HG02852 (cell line): ENCODE data around the gene TRIO.
A peak's percentile ranks its signal among the peaks of the same experiment; 100 is the strongest.

Source experiments
- ATAC-seq: cut with Tn5 transposase; IDR thresholded peaks from one replicate; pipeline ENCODE4 v1.9.1; 2021; ENCODE audit warnings: mild to moderate bottlenecking, moderate library complexity; ENCODE audit not compliant: unreplicated experiment

Gene TRIO

DNA sequence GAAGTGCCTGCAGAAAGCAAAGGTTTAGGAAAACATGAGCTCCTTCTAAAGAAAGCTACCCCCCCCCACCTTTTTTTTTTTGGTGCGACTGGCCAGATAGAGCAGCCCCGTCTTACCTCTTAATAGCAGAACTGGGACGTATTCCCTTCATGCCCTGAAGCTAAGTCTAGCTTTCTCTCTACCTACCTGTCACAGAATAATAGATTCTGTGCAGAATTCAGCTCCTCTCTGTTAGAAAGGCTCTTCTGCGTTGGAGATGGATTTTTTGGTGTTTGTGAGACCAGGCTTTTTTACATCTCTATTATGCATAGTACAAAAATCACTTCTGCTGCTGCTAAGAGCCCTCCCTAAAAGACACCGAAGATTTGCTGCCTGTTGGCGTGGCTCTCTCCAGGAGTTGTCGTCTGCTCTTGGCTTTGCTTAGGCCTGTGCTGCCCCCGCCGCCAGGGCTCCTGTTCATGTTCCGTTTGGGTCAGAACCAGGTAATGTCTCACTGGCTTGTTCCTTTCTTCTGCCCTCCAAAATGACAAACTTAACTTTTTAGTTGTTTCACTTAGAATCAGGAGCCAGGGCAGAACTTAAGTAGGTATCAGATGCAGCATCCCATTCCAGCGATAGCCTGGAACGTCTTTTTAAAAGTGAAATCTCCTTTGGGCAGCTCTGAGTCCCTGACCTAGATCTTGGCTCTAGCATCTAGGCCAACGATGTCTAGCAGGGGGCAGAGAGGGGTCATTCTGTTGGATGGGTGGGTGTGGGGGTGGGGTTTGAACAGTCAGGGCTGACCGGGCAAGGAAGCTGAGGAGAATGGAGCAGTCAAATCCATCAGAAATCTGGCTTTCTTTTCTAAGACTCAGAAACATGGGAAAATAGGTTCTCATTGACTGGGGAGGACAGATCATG lies 2.5 kb downstream of the TRIO start:
- no peak for ATAC-seq

DNA sequence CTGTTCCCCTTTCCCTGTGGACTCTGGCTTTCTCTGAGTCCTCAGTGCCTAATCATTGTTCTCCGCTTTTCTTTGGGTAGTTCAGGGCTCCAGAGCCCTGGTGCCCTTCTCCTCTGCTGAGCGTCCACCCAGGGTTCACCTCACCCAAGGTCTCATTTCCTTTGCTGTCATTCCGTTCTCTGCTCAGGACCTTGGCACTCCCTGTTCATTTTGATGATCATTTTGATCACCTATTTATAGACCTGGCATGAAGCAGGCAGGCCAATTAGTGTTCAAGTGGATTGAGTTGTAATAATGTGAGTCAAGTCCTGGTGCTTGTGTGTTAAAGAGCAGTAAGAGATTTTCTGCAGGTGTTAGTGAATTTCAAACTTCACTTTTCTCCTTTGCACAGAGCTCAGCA lies 3.6 kb downstream of the TRIO start:
- no peak for ATAC-seq

DNA sequence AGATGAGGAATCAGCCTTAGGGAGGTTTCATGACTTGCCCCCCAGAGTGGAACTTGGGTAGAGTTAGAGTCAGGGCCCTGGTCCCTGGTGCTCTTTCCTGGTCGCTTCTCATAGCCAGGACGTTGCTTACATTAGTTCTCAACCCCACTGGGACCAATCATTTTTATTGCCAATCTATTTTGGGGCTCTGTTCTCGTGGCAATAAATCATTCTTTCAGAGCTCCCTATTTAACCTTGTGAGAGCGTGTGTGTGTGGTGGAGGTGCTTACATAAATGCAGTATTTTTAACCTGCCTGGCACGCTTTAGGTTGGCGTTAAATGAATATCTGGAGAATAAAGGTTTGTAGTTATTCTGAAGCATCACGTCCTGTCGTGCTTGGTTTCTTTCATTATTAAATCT lies 4.1 kb downstream of the TRIO start:
- ATAC-seq, result no peak

DNA sequence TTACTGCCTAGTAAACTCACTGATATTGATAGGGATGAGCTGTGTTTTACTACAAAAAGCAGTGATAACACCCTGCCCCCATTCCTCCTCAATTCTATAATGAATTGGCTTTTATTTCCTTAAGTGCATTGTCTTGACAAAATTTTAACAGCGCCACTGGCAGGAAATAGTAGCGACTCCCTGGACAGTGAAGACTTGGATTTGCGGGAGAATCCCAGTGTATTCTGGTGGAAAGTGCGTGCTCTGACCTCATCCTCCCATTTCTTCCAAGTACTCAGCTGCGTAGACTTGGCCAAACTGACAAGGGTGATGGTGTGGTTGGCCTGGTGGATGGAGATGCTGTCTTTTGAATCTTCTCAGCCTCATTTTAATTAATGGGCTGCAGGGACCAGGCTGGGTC lies 5.3 kb downstream of the TRIO start:
- no peak for ATAC-seq

DNA sequence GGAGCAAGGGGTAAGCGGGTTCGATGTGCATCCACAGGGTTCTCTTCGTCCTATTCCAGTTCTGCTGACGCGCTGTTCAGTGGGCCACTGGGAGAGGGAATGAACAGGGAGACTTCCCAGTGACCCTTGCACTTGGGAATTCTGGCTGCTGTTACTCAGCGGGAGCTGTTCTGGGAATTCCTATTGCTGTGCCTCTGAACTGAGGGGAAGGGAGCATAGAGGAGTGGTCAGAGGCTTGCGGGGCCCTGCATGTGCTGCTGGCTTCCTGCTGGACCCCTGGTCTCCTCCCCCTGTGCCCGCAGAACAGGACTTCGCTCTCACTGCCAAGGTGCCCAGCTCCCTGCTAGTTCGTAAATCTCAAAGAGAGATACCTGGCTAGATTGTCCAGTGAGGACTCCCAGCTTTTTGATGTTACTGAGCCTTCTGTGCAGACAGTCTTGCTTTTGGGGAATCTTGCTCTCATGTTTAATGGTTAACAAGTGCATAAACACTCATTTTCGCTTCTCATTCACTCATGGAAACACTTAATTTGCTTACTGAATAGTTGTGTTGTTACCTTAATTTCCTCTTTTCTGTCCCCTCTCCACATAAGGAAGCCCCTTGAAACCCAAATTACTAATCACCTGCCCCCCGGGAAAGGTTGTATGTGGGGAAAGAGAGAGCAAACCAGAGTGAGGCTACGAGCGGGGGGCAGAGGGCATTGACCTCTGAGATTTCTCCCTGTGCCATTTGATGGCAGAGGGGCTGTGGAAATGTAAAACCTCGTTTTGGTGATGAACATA lies 5.9 kb downstream of the TRIO start:
- no peak for ATAC-seq

DNA sequence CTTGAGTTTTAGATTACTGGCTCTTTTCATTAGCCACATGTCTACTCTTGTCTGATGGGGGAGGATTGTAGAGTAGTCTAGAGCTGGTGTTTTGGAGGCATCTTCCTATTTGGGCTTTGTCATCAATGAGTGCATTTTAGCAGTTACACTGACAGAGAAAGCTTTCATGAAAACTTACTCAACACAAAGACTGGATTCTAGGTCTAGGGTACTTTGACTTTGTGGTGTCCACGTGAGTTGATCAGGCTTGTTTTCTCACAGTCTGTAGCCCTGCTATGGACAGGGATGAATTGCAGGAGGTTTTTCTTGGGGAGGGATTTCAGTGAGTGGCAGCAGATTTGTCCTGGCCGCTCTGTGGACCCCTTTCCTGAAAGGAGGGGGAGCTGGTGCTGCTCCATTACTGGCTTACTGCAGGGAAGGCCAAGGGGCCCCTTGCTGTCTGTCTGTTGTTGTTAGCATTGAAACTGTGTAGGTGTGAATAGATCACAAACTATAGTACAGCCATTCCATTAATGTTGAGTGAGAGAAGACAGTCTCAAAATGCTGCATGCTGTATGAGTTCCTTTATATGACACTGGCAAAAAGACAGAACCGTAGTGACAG lies 6.6 kb downstream of the TRIO start:
- ATAC-seq, result no peak

DNA sequence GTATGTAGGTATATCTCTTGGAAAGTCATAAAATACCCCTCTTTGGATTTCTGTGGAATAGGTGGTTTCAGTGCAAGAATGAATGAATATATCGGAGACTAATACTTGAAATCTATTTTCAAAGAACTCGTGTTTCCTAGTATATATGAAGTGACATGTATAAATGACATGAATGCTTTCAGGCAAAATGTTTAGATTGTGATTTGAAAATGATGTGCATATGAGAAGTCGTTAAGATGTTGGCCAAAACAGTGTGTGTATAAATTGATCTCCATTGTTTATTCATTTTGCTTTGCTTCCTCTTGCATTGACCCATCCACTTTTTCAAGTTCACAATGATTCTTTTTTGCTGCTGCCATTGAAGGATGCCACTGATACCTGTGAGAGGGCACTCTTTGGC lies 8.3 kb downstream of the TRIO start:
- no peak for ATAC-seq

DNA sequence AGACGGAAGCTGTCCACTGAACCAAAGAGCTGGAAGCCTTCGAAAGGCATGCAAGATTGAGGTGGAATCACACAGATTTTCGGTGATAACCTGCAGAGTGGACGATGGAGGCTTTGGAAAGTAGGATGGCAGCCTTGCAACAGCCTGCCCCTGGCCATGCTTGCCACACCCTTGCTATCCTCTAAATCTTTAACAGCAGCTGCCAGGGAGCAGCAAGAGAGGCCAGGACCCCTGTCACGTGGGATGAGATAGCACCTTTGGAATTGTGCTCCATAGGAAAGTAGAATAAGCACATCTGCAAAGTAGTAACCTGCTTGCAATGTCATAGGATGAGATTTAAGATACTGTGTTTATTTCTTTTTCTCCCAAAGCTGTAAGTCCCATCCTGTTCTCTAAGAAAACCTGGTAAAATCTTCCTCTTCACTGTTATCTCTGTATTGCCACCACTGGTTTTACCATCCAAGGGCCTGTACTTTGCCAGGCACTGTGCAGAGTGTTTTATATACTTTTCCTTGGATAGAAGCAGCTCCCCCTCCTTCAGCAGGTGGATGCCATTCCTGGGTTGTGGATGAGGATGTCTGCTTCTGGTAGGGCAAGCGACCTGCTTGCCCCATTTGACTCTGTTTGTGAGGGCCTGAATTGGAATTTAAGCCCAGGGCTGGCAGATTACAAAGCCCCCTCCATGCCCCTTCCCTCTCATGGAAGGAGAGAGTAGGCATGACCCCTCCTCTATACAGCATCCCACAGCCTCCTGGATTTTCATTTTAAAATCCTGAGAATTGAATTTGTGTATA lies 10.1 kb downstream of the TRIO start:
- no peak for ATAC-seq

DNA sequence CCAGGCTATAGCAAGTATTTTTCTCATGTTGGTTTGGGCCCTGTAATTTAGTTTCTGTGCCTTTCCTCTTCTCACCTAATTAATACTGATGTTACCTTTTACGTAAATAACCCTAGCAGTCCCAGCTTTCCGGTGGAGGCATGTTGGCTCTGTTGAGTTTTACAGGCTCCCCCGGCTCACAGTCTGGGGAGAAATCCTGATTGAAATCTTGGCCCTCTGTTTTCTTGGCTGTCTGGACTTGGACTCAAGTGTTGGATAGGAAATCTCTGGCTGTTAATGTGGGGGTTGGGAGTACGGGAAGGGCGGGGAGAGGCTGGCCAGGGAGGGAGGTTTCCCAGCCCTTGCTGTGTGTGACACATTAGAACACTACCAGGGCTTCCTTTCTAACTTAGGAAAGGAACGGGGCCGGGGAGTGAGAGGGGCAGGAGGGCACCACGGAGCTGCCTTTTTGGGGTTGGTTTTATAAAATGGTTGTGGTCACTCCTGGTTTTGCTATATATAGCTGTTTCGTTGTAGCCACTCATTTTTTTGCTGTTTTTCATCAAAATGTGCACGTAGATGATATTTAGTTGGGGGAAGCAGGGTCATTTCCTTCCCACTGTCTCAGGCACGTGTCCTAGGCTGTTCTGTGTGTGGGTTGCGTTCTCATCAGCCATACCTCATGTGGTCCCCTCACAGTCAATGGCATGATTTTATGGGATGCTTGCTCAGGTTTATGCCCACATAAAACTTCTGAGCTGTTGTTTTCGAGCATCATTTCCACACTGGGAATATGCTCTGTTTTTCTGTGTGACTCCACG lies 11.0 kb downstream of the TRIO start:
- no peak for ATAC-seq

DNA sequence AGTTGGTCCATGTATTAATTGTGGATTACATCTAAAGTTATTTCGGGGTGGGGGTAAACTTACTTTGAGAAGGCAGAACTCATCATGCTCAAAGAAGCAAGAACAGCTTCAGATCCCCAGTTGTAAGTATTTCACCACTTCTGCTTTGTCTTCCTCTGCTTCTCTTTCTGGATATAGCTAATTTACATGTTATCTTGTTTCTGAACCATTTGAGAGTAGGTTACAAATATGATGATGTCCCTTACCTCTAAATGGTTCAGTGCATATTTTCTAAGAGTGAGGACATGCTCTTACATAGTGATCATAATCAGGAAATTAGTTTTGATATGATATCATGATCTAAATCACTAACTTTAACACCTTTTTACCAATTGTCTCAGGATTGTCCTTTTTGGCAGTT lies 11.9 kb downstream of the TRIO start:
- ATAC-seq, result peak; percentile 66

DNA sequence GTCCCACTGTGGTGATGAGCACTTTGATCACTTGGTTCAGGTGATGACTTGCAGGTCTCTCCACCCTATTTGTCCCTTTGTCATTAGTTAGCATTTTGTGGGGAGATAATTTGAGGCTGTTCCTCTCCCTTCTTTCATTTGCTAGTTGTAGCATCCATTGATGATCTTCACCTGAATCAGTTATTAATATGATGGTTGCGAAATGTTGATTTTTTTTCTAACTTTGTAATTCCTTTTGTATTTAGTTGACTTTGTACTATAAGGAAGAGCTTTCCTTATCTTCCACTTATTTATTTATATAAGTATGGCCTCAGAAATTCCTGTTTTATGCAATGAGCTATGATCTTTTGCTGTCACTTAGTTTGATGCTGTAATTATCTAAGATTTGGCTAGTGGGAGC lies 12.6 kb downstream of the TRIO start:
- ATAC-seq, result no peak

DNA sequence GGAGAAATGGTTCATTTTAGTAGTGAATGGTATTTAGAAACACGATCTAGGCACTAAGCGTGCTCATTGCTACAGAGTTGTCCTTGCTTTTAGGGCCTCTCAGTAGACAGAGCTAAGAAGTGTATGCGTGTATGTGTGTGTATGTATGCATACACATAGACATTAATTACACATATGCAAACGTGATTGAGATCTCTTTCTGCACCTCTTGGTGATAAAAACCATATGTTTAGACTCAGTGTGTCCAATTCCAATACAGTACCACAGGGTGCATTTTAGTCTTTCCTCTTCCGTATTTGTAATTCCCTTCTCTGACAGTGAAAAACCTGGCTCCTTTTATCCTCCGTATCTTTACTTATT lies 13.1 kb downstream of the TRIO start:
- no peak for ATAC-seq

DNA sequence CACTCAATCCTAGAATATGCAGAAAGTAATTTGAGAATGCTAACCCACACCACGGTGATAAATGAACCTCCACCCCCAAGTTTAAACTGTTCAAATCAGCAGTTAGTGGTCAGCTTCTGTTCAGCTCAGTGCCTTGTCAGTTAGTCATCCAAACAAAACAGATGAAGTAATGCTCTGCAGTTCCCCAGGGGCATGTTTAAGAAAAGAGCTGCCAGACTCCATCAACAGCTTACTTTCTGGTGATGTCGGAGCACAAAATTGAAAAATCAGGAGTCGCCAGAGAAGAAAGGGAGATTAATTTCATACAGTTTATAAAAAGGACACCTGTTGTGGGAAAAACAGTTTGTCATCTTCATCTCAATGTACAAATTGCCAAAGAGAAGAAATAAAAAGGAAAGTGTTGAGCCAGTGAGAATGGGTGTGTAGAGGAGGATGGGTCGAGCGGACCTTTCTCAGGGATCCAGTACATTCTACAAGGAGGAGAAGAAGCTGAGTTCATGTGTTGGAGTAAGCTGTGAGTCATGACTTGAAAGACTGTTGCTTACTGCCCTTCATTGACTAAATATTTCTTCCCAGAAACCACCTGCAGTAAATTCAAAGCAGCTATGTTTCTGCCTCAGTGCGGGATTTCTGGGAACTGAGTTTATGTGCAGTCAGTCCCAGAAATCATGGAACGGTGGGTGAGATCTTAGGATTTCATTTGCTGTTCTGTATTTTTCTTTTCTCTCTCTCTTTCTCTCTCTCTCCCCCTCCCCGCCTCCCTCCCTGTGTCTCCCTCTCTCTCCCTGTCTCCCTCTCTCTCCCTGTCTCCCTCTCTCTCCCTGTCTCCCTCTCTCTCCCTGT lies 13.7 kb downstream of the TRIO start:
- ATAC-seq, result peak; percentile 54

DNA sequence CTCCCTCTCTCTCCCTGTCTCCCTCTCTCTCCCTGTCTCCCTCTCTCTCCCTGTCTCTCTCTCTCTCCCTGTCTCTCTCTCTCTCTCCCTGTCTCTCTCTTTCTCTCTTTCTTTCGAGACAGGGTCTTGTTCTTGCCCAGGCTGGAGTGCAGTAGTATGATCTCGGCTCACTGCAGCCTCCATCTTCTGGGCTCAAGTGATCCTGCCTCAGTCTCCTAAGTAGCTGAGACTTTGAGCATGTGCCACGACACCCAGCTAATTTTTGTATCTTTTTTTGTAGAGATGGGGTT lies 14.3 kb downstream of the TRIO start:
- no peak for ATAC-seq

DNA sequence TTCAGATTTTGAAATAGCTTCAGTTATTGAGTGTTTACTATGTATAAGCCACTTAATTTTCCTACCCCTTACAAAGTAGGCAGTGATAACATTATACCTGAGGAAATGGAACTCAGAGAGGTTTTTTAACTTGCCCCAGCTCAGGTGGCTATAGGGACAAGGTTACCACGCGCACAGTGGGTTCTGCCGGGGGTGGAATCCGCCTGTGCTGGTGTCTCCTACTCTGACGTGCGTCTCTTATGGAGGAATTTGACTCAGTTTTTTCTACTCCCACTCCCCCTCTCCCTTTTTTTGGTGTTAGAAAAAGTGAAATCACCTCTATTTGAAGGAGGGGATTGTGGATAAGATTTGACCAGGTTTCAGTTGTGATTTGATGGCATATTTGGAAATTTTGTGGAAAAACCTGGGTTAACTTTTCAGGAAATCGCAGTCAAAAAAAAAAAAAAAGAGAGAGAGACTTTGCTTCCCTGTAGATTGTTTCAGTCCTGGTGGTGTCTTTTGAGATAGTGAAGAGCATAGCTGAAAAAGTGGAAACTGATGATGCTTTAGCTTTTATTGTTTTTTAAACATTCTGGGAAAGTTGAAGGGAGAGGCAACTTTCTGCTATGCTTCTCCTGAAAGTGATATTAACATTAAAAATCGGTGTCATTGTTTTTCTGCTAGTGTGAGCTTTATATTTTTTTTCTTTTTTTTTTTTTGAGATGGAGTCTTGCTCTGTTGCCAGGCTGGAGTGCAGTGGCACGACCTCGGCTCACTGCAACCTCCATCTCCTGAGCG lies 15.9 kb downstream of the TRIO start:
- no peak for ATAC-seq

DNA sequence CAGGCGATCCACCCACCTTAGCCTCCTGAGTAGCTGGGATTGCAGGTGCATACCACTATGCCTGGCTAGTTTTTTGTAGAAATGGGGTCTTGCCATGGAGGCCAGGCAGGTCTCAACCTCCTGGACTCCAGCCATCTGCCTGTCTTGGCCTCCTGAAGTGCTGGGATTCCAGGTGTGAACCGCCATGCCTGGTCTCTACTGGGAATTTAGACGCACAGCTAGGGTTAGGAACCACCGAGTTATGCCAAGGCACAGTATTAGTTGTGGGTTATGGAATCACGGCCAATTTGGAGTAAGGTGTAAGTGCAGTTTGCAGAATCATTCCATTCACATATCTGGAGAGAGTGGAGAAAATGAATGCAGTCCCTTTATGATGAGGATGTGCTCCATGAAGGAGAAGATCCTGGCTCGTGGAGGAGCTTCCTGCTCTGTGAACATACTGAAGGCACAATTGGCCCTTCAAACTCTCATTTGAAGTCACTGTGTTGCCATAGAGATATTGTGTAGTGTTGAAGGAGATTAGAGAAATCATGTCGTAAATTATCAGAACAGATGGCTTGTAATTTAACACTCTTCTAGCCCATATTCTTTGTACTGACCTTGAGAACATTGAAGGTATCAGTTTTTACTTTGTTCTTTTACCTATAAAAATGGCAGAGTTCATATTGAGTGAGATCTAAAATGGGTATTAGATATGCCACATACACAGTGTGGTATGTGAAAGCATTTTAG lies 18.8 kb downstream of the TRIO start:
- ATAC-seq, result no peak

DNA sequence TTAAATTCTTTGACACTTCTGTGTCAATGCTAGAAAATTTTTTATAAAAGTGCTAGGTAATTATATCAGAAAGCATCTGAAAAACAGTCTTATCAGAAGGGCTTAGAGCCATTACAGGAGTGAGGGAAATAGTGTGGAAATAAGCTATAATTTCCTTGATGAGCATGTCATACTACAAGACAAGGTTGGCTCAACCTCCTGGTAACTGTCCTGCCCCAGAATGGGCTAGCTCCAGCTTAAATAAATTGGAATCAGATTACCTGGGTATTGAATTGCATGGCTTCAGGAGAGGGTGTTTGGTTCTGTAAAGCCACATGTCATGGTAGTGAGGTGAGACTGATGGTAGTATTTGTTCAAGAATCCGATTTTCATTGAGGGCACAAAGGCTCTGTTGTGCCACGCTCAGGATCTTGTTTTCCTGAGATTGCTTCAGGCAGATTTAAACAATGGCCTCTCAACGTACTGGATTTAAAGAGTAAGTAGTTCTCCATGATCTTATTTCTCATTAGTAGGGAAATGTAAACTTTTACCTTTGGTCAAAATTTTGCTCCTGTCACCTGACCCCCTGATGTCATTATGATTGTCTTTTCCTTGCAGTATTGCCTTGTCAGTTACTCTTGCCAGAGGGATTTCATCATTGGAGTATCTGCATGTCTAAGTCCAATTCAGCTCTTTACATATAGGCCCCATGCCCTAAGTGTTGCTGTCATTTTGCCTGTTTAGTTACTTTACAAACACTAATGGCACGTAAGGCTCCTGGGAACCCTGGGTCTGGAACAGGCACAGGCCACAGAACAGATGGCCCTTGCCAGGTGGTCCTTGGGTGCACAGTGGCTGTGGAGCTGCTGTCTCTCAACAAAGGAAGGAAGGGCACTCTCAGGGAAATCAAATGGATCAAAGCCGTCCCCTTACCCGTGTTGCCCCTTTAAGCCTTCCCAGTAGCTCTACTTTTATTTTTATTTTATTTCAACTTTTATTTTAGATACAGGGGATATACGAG lies 21.3 kb downstream of the TRIO start:
- ATAC-seq, result no peak
